SU-DHL-6 (cell line): ENCODE results near the gene ZSCAN25.

Experiments used
- H2AFZ ChIP-seq: fragments of 200-600 bp; sonication (generic); 2 replicates; pipeline ENCODE4 v1.6.1; 2014; ENCODE audit warnings: low read depth, mild to moderate bottlenecking, moderate library complexity, mixed read lengths, antibody characterized with exemption, low read length; ENCODE audit not compliant: severe bottlenecking
- H3F3A ChIP-seq: fragments of 200-600 bp; shearing (Covaris generic); 2 replicates; pipeline ENCODE4 v1.6.0; 2016; ENCODE audit warnings: antibody characterized with exemption, mild to moderate bottlenecking; ENCODE audit not compliant: insufficient read depth
- H3K27ac ChIP-seq: fragments of 200-600 bp; sonication (generic); 2 replicates; pipeline ENCODE4 v1.5.1; 2016; ENCODE audit warnings: low read depth, mild to moderate bottlenecking, low read length, moderate library complexity, mixed read lengths
- H3K27me3 ChIP-seq: fragments of 200-600 bp; sonication (generic), shearing (Covaris generic); 2 replicates; pipeline ENCODE4 v1.6.0; 2014; ENCODE audit warnings: mild to moderate bottlenecking, low read length
- H3K36me3 ChIP-seq: fragments of 200-600 bp; sonication (generic); 2 replicates; pipeline ENCODE4 v1.6.1; 2014; ENCODE audit warnings: mild to moderate bottlenecking, low read length, mixed read lengths
- H3K4me2 ChIP-seq: fragments of 300-600, 200-600 bp; shearing (Covaris generic), sonication (generic); 2 replicates; pipeline ENCODE4 v1.6.0; 2014; ENCODE audit warnings: low read length, low read depth, mild to moderate bottlenecking; ENCODE audit not compliant: poor library complexity, severe bottlenecking
- H3K4me3 ChIP-seq: fragments of 200-600 bp; sonication (generic); 2 replicates; pipeline ENCODE4 v1.5.1; 2014; ENCODE audit warnings: antibody characterized with exemption, low read length, mild to moderate bottlenecking, mixed read lengths; ENCODE audit not compliant: insufficient read depth, poor library complexity, severe bottlenecking
- H3K79me2 ChIP-seq: fragments of 200-600 bp; sonication (generic); 2 replicates; pipeline ENCODE4 v1.6.1; 2014; ENCODE audit warnings: mild to moderate bottlenecking, low read length, moderate library complexity; ENCODE audit not compliant: insufficient read depth
- H3K9ac ChIP-seq: fragments of 200-600 bp; sonication (generic); 2 replicates; pipeline ENCODE4 v1.7.0; 2014; ENCODE audit warnings: mild to moderate bottlenecking, low read length
- H3K9me2 ChIP-seq: fragments of 200-600 bp; sonication (generic); replicated peaks from 2 replicates; pipeline ENCODE4 v1.6.1; 2014; ENCODE audit warnings: low read length; ENCODE audit not compliant: insufficient read depth
- H3K9me3 ChIP-seq: fragments of 200-600 bp; sonication (generic); 2 replicates; pipeline ENCODE4 v1.6.1; 2014; ENCODE audit warnings: low read length, mixed read lengths; ENCODE audit not compliant: insufficient read depth
- H4K20me1 ChIP-seq: fragments of 200-600 bp; sonication (generic); 2 replicates; pipeline ENCODE4 v1.6.1; 2014; ENCODE audit warnings: low read depth, mild to moderate bottlenecking, antibody characterized with exemption, low read length, moderate library complexity, mixed read lengths
- EZH2phosphoT487 ChIP-seq: fragments of 200-600 bp; sonication (generic), shearing (Covaris generic); conservative IDR thresholded peaks from 2 replicates; pipeline ENCODE4 v1.6.1; 2018; ENCODE audit warnings: mild to moderate bottlenecking, antibody characterized with exemption, low read length, moderate library complexity, mixed read lengths
- TF ChIP-seq, protein P1 (sequence below): fragments of 200-600 bp; sonication (generic); IDR thresholded peaks from one replicate; pipeline ENCODE4 v1.5.1; 2017; ENCODE audit warnings: antibody characterized with exemption, mild to moderate bottlenecking, low read length, moderate library complexity; ENCODE audit not compliant: insufficient read depth, poor library complexity, severe bottlenecking

The ZSCAN25 gene

GRCh38 chr7:99642027-99642426 is 25.3 kb downstream of the ZSCAN25 start:
- Histone ChIP-seq H3F3A (no peaks in the 10 kb centered on the region), H3K9me2 (no peaks in the 10 kb centered on the region), H3K4me3 (no peak overlapping the region), H4K20me1 (no peaks in the 10 kb centered on the region), H3K27ac (no peak overlapping the region), H3K79me2 (no peaks in the 10 kb centered on the region), H3K4me2 (no peak overlapping the region), H3K27me3 (no peaks in the 10 kb centered on the region), H3K9me3 (no peaks in the 10 kb centered on the region), H3K9ac (no peak overlapping the region), H2AFZ (no peak overlapping the region), H3K36me3 (no peaks in the 10 kb centered on the region)
- no peak for TF ChIP-seq EZH2phosphoT487
- TF ChIP-seq, protein P1, sequence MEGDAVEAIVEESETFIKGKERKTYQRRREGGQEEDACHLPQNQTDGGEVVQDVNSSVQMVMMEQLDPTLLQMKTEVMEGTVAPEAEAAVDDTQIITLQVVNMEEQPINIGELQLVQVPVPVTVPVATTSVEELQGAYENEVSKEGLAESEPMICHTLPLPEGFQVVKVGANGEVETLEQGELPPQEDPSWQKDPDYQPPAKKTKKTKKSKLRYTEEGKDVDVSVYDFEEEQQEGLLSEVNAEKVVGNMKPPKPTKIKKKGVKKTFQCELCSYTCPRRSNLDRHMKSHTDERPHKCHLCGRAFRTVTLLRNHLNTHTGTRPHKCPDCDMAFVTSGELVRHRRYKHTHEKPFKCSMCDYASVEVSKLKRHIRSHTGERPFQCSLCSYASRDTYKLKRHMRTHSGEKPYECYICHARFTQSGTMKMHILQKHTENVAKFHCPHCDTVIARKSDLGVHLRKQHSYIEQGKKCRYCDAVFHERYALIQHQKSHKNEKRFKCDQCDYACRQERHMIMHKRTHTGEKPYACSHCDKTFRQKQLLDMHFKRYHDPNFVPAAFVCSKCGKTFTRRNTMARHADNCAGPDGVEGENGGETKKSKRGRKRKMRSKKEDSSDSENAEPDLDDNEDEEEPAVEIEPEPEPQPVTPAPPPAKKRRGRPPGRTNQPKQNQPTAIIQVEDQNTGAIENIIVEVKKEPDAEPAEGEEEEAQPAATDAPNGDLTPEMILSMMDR: no peak

DNA sequence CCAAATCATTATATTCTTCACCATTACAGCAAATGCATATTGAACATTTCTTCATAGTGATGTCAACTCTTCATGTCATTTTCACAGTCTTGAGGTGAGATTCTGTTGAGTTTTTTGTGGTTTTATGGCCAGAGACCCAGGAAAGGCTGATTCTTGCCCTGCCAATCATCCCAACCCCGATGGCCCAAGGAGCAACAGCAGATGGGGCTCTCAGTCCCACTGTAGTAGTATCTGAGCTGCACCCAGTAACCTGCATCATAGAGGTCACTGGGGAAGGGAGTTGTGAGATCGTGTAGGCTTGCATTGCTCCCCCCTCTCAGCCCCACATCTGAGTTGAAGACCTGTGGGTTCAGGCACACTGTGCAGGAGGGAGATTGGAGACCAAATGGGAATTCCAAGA is 26.7 kb downstream of the ZSCAN25 start:
- Histone ChIP-seq H3K9me2 (no peaks in the 10 kb centered on the region), H4K20me1 (no peaks in the 10 kb centered on the region), H3K4me3 (no peak overlapping the region), H2AFZ (no peak overlapping the region), H3K4me2 (no peak overlapping the region), H3F3A (no peaks in the 10 kb centered on the region), H3K9ac (no peak overlapping the region), H3K9me3 (no peaks in the 10 kb centered on the region), H3K36me3 (no peaks in the 10 kb centered on the region), H3K27ac (no peak overlapping the region), H3K27me3 (no peaks in the 10 kb centered on the region), H3K79me2 (no peaks in the 10 kb centered on the region)
- no peak for TF ChIP-seq EZH2phosphoT487
- TF ChIP-seq, protein P1: no peak

- H3F3A ChIP-seq: no peaks in the 10 kb centered on the region
- TF ChIP-seq EZH2phosphoT487: no peak
- TF ChIP-seq, protein P1: no peak
- H3K9ac ChIP-seq: no peak overlapping the region
- no peak overlapping the region for H3K27ac ChIP-seq
- no peak overlapping the region for H3K4me3 ChIP-seq
- no peaks in the 10 kb centered on the region for H3K27me3 ChIP-seq
- no peaks in the 10 kb centered on the region for H3K36me3 ChIP-seq
- no peak overlapping the region for H3K4me2 ChIP-seq
- H3K79me2 ChIP-seq: no peaks in the 10 kb centered on the region
- H3K9me2 ChIP-seq: no peaks in the 10 kb centered on the region
- H3K9me3 ChIP-seq: no peaks in the 10 kb centered on the region
- no peak overlapping the region for H2AFZ ChIP-seq
- no peaks in the 10 kb centered on the region for H4K20me1 ChIP-seq
Measured at GRCh38 chr7:99644431-99644830, 27.7 kb downstream of the ZSCAN25 start.
